ENCODE data around the gene RPS6KA2. TPM values are rescaled to one million over a fixed set of nuclear protein-coding genes. Genes with fewer than 3 reads are reported as not detected.

Gene RPS6KA2
- total RNA-seq, 2 donors from 2014 or later, result 28.1 to 28.5 TPM

- H3K4me3 Mint-ChIP-seq, result no peak overlapping the region
- H3K27me3 Mint-ChIP-seq (ENCODE audit: low read depth), result no peaks in the 10 kb centered on the region
- peaks cover 26% of the 10 kb centered on the region for H3K4me1 Mint-ChIP-seq (ENCODE audit: low read depth)
- DNase-seq (no peak), ATAC-seq (replicated peaks in 1 of 2) (no peak)
- H3K36me3 Mint-ChIP-seq (ENCODE audit: insufficient read depth in 2 of 2), result no peaks in the 10 kb centered on the region
- H3K9me3 Mint-ChIP-seq, result no peaks in the 10 kb centered on the region
- no peak overlapping the region for H3K27ac Mint-ChIP-seq
Observed at GRCh38 chr6:166423781-166424180, 203.3 kb downstream of the RPS6KA2 start.

- ATAC-seq (replicated peaks in 1 of 2) (no peak), DNase-seq (no peak)
- Mint-ChIP-seq H3K4me3 (no peak overlapping the region), H3K27me3 (ENCODE audit: low read depth) (no peaks in the 10 kb centered on the region), H3K36me3 (ENCODE audit: insufficient read depth in 2 of 2) (no peaks in the 10 kb centered on the region), H3K27ac (no peak overlapping the region), H3K9me3 (no peaks in the 10 kb centered on the region), H3K4me1 (ENCODE audit: low read depth) (peaks cover 32% of the 10 kb centered on the region)
Observed at GRCh38 chr6:166423051-166423745, 203.9 kb downstream of the RPS6KA2 start.

- H3K27ac Mint-ChIP-seq, result no peak overlapping the region
- H3K4me3 Mint-ChIP-seq, result no peak overlapping the region
Observed at GRCh38 chr6:166422201-166422940, 204.7 kb downstream of the RPS6KA2 start.

GRCh38 chr6:166420351-166420750 lies 206.7 kb downstream of the RPS6KA2 start:
- Mint-ChIP-seq H3K36me3 (ENCODE audit: insufficient read depth in 2 of 2) (peaks cover 18% of the 10 kb centered on the region in 2 donors), H3K27ac (no peak overlapping the region), H3K27me3 (ENCODE audit: low read depth) (no peaks in the 10 kb centered on the region), H3K9me3 (peaks cover 14% of the 10 kb centered on the region in 2 donors), H3K4me3 (no peak overlapping the region), H3K4me1 (ENCODE audit: low read depth) (peaks cover 60% of the 10 kb centered on the region)
- ATAC-seq (replicated peaks in 1 of 2) (no peak), DNase-seq (no peak)

More at GRCh38 chr6:166422201-166422940, 204.7 kb downstream of the RPS6KA2 start:
- Mint-ChIP-seq H3K27me3 (ENCODE audit: low read depth) (no peaks in the 10 kb centered on the region), H3K4me1 (ENCODE audit: low read depth) (peaks cover 40% of the 10 kb centered on the region), H3K9me3 (no peaks in the 10 kb centered on the region), H3K36me3 (ENCODE audit: insufficient read depth in 2 of 2) (no peaks in the 10 kb centered on the region)
- ATAC-seq (replicated peaks in 1 of 2) (no peak), DNase-seq (no peak)

GRCh38 chr6:166419717-166420116 lies 207.3 kb downstream of the RPS6KA2 start:
- H3K4me1 Mint-ChIP-seq (ENCODE audit: low read depth), result peaks cover 67% of the 10 kb centered on the region
- peak; percentile 6 to 14 for ATAC-seq (replicated peaks in 1 of 2)
- no peak for DNase-seq
- peak overlapping the region; percentile 36 to 58 for H3K4me3 Mint-ChIP-seq
- H3K27ac Mint-ChIP-seq, result no peak overlapping the region
- no peaks in the 10 kb centered on the region for H3K27me3 Mint-ChIP-seq (ENCODE audit: low read depth)
- peaks cover 20 to 21% of the 10 kb centered on the region in 2 donors for H3K36me3 Mint-ChIP-seq (ENCODE audit: insufficient read depth in 2 of 2)
- peaks cover 14 to 16% of the 10 kb centered on the region in 2 donors for H3K9me3 Mint-ChIP-seq

DNA sequence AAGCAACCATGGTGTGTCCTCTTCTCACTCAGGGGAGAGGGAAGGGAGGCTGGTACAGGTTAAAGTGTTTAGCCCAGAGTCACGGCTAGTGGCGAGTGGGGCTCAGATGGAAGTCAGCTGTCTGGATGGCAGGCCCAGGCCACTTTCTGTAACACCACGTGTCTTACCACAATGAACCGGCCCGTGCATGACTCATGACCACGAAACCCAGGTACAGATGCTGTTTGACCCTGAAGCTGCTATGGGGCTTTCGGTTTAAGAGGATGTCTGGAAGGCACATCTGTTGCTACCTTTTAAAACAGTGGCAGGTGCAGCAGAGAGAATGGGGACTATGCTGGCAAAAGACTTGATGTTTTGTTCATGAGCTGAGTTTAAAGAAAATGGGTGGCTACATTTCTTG lies 207.8 kb downstream of the RPS6KA2 start:
- H3K4me3 Mint-ChIP-seq, result peak overlapping the region; percentile 36 to 58
- H3K27ac Mint-ChIP-seq, result peak overlapping the region; percentile 69
- H3K36me3 Mint-ChIP-seq (ENCODE audit: insufficient read depth in 2 of 2), result peaks cover 21 to 23% of the 10 kb centered on the region in 2 donors
- DNase-seq (peak; percentile 74 to 80), ATAC-seq (replicated peaks in 1 of 2) (peak; percentile 74 to 80)
- H3K27me3 Mint-ChIP-seq (ENCODE audit: low read depth), result no peaks in the 10 kb centered on the region
- peaks cover 71% of the 10 kb centered on the region for H3K4me1 Mint-ChIP-seq (ENCODE audit: low read depth)
- H3K9me3 Mint-ChIP-seq, result peaks cover 14 to 16% of the 10 kb centered on the region in 2 donors

GRCh38 chr6:166418691-166419143 lies 208.3 kb downstream of the RPS6KA2 start:
- Mint-ChIP-seq H3K27me3 (ENCODE audit: low read depth) (no peaks in the 10 kb centered on the region), H3K27ac (peak overlapping the region; percentile 69), H3K4me3 (peak overlapping the region; percentile 36 to 58), H3K9me3 (peaks cover 14 to 16% of the 10 kb centered on the region in 2 donors), H3K36me3 (ENCODE audit: insufficient read depth in 2 of 2) (peaks cover 21 to 23% of the 10 kb centered on the region in 2 donors), H3K4me1 (ENCODE audit: low read depth) (peaks cover 73% of the 10 kb centered on the region)
- ATAC-seq (replicated peaks in 1 of 2) (peak; percentile 24 to 26), DNase-seq (peak in 1 of 2 donors; percentile 14)

DNA sequence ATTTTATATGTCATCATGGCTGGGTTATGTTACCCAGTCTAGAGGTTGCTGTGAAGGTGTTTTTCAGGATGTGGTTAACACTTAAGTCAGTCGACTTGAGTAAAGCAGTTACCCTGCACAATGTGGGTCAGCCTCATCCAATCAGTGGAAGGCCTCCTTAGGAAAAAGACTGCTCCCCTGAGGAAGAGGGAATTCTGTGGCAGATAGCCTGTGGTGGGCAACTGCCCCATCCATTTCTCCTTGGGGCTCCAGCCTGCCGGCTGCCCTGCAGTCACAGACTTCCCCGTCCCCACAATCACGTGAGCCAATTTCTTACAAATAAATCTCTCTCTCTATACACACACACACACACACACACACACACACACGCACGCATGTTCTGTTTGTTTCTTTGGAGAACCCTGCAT lies 209.8 kb downstream of the RPS6KA2 start:
- Mint-ChIP-seq H3K4me1 (ENCODE audit: low read depth) (peaks cover 84% of the 10 kb centered on the region), H3K27me3 (ENCODE audit: low read depth) (no peaks in the 10 kb centered on the region), H3K4me3 (peak overlapping the region; percentile 35 to 61), H3K36me3 (ENCODE audit: insufficient read depth in 2 of 2) (peaks cover 21 to 23% of the 10 kb centered on the region in 2 donors), H3K9me3 (peaks cover 14 to 16% of the 10 kb centered on the region in 2 donors), H3K27ac (peak overlapping the region; percentile 66)
- ATAC-seq (replicated peaks in 1 of 2) (peak; percentile 79 to 84), DNase-seq (peak; percentile 47 to 48)

- Mint-ChIP-seq H3K27me3 (ENCODE audit: low read depth) (no peaks in the 10 kb centered on the region), H3K4me1 (ENCODE audit: low read depth) (peaks cover 90% of the 10 kb centered on the region), H3K36me3 (ENCODE audit: insufficient read depth in 2 of 2) (peaks cover 21 to 23% of the 10 kb centered on the region in 2 donors), H3K27ac (peak overlapping the region; percentile 82), H3K9me3 (peaks cover 14 to 16% of the 10 kb centered on the region in 2 donors), H3K4me3 (peak overlapping the region; percentile 35 to 61)
- ATAC-seq (replicated peaks in 1 of 2) (no peak), DNase-seq (no peak)
Observed at GRCh38 chr6:166415833-166416347, 211.2 kb downstream of the RPS6KA2 start.

- ATAC-seq (replicated peaks in 1 of 2) (peak; percentile 40 to 57), DNase-seq (peak; percentile 62 to 68)
- H3K27ac Mint-ChIP-seq, result peak overlapping the region; percentile 62
- peak overlapping the region; percentile 35 to 60 for H3K4me3 Mint-ChIP-seq
- peaks cover 21 to 23% of the 10 kb centered on the region in 2 donors for H3K36me3 Mint-ChIP-seq (ENCODE audit: insufficient read depth in 2 of 2)
- no peaks in the 10 kb centered on the region for H3K27me3 Mint-ChIP-seq (ENCODE audit: low read depth)
- peaks cover 92% of the 10 kb centered on the region for H3K4me1 Mint-ChIP-seq (ENCODE audit: low read depth)
- peaks cover 14 to 16% of the 10 kb centered on the region in 2 donors for H3K9me3 Mint-ChIP-seq
Observed at GRCh38 chr6:166415306-166415705, 211.7 kb downstream of the RPS6KA2 start.

- Mint-ChIP-seq H3K27me3 (ENCODE audit: low read depth) (peaks cover 4% of the 10 kb centered on the region), H3K27ac (no peak overlapping the region), H3K4me3 (no peak overlapping the region), H3K9me3 (peaks cover 14 to 16% of the 10 kb centered on the region in 2 donors), H3K4me1 (ENCODE audit: low read depth) (peaks cover 80% of the 10 kb centered on the region), H3K36me3 (ENCODE audit: insufficient read depth in 2 of 2) (peaks cover 21 to 23% of the 10 kb centered on the region in 2 donors)
- ATAC-seq (replicated peaks in 1 of 2), result no peak
- no peak for DNase-seq
Observed at GRCh38 chr6:166413491-166413951, 213.5 kb downstream of the RPS6KA2 start.

DNA sequence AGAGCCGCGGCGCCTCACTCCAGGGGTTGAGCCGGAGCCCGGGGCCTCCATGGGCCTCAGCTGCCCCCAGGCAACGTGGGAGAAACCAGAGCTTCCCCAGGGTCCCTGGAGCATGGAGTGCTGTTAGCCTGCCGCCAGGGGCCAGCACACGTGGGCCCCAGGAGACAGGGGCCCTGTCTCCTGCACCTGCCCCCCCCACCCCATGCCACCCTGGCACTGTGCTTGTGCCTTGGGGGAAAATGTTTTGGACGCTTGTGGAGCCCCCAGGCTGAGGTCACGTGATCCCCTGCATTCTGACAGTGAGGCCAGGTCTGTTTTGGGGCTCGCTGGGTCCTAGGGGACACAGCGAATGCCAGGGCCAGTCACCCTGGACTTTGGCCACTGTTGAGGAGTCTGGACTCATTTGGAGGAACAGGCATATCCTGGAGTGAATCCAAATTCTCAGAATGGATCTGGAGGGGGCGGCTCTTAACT lies 214.1 kb downstream of the RPS6KA2 start:
- peaks cover 4% of the 10 kb centered on the region for H3K27me3 Mint-ChIP-seq (ENCODE audit: low read depth)
- H3K9me3 Mint-ChIP-seq, result peaks cover 14 to 16% of the 10 kb centered on the region in 2 donors
- no peak overlapping the region for H3K4me3 Mint-ChIP-seq
- H3K4me1 Mint-ChIP-seq (ENCODE audit: low read depth), result peaks cover 74% of the 10 kb centered on the region
- ATAC-seq (replicated peaks in 1 of 2) (no peak), DNase-seq (no peak)
- no peak overlapping the region for H3K27ac Mint-ChIP-seq
- peaks cover 21 to 23% of the 10 kb centered on the region in 2 donors for H3K36me3 Mint-ChIP-seq (ENCODE audit: insufficient read depth in 2 of 2)

Measured in activated T-cell treated with anti-CD3 and anti-CD28 coated beads, Interleukin-2, amount 50 U/mL, for 72 hours (primary cell).